WTC11 (cell line): ENCODE measurements around the gene EMX1.

Experiments
- CBFB ChIP-seq: sonication (generic); formaldehyde crosslinking; IDR thresholded peaks from 2 replicates; pipeline ENCODE4 v1.8.1; 2022; ENCODE audit warnings: mild to moderate bottlenecking, low read depth, missing genetic modification reagents
- FOXJ3 ChIP-seq: sonication (generic); formaldehyde crosslinking; IDR thresholded peaks from 2 replicates; pipeline ENCODE4 v1.9.0; 2021; ENCODE audit warnings: missing genetic modification reagents, mild to moderate bottlenecking, borderline replicate concordance
- GABPB1 ChIP-seq: sonication (generic); formaldehyde crosslinking; IDR thresholded peaks from 2 replicates; pipeline ENCODE4 v1.8.1; 2023; ENCODE audit warnings: mild to moderate bottlenecking, missing genetic modification reagents
- NR2C2 ChIP-seq: sonication (generic); formaldehyde crosslinking; IDR thresholded peaks from 2 replicates; pipeline ENCODE4 v1.8.0; 2022; ENCODE audit warnings: mild to moderate bottlenecking, missing genetic modification reagents
- OVOL2 ChIP-seq: fragments of 250-450 bp; sonication (Bioruptor Pico); IDR thresholded peaks from 2 replicates; pipeline ENCODE4 v1.9.0; 2021; ENCODE audit warnings: mild to moderate bottlenecking, borderline replicate concordance
- SMAD3 ChIP-seq: sonication (generic); formaldehyde crosslinking; IDR thresholded peaks from 2 replicates; pipeline ENCODE4 v1.8.0; 2022; ENCODE audit warnings: missing genetic modification reagents, mild to moderate bottlenecking, borderline replicate concordance
- ZBTB21 ChIP-seq: sonication (generic); formaldehyde crosslinking; IDR thresholded peaks from 2 replicates; pipeline ENCODE4 v1.8.1; 2023; ENCODE audit warnings: mild to moderate bottlenecking, missing genetic modification reagents, borderline replicate concordance
- ZNF121 ChIP-seq: sonication (generic); formaldehyde crosslinking; IDR thresholded peaks from 2 replicates; pipeline ENCODE4 v1.8.0; 2023; ENCODE audit warnings: missing genetic modification reagents
- ZNF423 ChIP-seq: fragments of 250-450 bp; sonication (Bioruptor Pico); IDR thresholded peaks from 2 replicates; pipeline ENCODE4 v2.1.2; 2022; ENCODE audit warnings: mild to moderate bottlenecking, moderate library complexity
- TF ChIP-seq, protein P1 (sequence below): fragments of 200-600 bp; IDR thresholded peaks from 2 replicates; pipeline ENCODE4 v1.8.0; 2022; ENCODE audit warnings: antibody characterized with exemption
- TF ChIP-seq, protein P2 (sequence below): sonication (generic); formaldehyde crosslinking; IDR thresholded peaks from 2 replicates; pipeline ENCODE4 v1.8.0; 2022; ENCODE audit warnings: mild to moderate bottlenecking, missing genetic modification reagents
- TF ChIP-seq, protein P3 (sequence below): sonication (generic); formaldehyde crosslinking; IDR thresholded peaks from 2 replicates; pipeline ENCODE4 v1.8.1; 2022; ENCODE audit warnings: mild to moderate bottlenecking, moderate library complexity, missing genetic modification reagents
- TF ChIP-seq, protein P4 (sequence below): sonication (generic); formaldehyde crosslinking; IDR thresholded peaks from 2 replicates; pipeline ENCODE4 v1.8.0; 2023; ENCODE audit warnings: mild to moderate bottlenecking, missing genetic modification reagents

DNA sequence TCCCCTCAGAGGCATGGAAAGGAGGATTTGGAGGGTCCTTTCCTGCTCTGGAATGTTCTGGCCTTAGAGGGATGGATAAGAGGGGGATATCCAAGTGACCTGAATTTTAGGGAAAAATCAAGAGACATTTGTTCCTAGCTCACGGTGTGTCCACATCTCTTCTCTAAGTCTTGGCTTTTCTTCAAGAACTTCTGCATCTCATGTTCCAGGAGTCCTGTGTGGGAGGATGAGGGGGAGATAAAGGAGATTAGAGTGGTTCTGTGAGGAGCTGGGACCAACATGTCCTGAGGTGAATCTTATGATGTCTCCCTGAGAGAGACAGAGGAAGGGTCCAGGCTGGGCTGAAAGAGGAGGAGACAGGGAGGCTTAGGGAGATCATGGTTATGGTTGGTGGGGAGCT is 11.7 kb downstream of the EMX1 start:
- no peak for TF ChIP-seq SMAD3 (CRISPR knock-in tag)
- TF ChIP-seq, protein P1, sequence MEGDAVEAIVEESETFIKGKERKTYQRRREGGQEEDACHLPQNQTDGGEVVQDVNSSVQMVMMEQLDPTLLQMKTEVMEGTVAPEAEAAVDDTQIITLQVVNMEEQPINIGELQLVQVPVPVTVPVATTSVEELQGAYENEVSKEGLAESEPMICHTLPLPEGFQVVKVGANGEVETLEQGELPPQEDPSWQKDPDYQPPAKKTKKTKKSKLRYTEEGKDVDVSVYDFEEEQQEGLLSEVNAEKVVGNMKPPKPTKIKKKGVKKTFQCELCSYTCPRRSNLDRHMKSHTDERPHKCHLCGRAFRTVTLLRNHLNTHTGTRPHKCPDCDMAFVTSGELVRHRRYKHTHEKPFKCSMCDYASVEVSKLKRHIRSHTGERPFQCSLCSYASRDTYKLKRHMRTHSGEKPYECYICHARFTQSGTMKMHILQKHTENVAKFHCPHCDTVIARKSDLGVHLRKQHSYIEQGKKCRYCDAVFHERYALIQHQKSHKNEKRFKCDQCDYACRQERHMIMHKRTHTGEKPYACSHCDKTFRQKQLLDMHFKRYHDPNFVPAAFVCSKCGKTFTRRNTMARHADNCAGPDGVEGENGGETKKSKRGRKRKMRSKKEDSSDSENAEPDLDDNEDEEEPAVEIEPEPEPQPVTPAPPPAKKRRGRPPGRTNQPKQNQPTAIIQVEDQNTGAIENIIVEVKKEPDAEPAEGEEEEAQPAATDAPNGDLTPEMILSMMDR, result no peak
- TF ChIP-seq OVOL2 (CRISPR knock-in tag), result no peak
- TF ChIP-seq NR2C2 (CRISPR knock-in tag), result no peak
- TF ChIP-seq, protein P2, sequence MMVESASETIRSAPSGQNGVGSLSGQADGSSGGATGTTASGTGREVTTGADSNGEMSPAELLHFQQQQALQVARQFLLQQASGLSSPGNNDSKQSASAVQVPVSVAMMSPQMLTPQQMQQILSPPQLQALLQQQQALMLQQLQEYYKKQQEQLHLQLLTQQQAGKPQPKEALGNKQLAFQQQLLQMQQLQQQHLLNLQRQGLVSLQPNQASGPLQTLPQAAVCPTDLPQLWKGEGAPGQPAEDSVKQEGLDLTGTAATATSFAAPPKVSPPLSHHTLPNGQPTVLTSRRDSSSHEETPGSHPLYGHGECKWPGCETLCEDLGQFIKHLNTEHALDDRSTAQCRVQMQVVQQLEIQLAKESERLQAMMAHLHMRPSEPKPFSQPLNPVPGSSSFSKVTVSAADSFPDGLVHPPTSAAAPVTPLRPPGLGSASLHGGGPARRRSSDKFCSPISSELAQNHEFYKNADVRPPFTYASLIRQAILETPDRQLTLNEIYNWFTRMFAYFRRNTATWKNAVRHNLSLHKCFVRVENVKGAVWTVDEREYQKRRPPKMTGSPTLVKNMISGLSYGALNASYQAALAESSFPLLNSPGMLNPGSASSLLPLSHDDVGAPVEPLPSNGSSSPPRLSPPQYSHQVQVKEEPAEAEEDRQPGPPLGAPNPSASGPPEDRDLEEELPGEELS (CRISPR knock-in tag), result no peak
- TF ChIP-seq, protein P3, sequence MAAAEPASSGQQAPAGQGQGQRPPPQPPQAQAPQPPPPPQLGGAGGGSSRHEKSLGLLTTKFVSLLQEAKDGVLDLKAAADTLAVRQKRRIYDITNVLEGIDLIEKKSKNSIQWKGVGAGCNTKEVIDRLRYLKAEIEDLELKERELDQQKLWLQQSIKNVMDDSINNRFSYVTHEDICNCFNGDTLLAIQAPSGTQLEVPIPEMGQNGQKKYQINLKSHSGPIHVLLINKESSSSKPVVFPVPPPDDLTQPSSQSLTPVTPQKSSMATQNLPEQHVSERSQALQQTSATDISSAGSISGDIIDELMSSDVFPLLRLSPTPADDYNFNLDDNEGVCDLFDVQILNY (CRISPR knock-in tag), result no peak
- no peak for TF ChIP-seq FOXJ3 (CRISPR knock-in tag)
- no peak for TF ChIP-seq CBFB
- no peak for TF ChIP-seq ZBTB21 (CRISPR knock-in tag)
- TF ChIP-seq GABPB1 (CRISPR knock-in tag), result no peak
- TF ChIP-seq, protein P4, sequence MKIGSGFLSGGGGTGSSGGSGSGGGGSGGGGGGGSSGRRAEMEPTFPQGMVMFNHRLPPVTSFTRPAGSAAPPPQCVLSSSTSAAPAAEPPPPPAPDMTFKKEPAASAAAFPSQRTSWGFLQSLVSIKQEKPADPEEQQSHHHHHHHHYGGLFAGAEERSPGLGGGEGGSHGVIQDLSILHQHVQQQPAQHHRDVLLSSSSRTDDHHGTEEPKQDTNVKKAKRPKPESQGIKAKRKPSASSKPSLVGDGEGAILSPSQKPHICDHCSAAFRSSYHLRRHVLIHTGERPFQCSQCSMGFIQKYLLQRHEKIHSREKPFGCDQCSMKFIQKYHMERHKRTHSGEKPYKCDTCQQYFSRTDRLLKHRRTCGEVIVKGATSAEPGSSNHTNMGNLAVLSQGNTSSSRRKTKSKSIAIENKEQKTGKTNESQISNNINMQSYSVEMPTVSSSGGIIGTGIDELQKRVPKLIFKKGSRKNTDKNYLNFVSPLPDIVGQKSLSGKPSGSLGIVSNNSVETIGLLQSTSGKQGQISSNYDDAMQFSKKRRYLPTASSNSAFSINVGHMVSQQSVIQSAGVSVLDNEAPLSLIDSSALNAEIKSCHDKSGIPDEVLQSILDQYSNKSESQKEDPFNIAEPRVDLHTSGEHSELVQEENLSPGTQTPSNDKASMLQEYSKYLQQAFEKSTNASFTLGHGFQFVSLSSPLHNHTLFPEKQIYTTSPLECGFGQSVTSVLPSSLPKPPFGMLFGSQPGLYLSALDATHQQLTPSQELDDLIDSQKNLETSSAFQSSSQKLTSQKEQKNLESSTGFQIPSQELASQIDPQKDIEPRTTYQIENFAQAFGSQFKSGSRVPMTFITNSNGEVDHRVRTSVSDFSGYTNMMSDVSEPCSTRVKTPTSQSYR, result no peak
- no peak for TF ChIP-seq ZNF121 (CRISPR knock-in tag)
- TF ChIP-seq ZNF423 (CRISPR knock-in tag), result no peak
